ENCODE measurements around the gene B4GALNT2.

Gene B4GALNT2

DNA sequence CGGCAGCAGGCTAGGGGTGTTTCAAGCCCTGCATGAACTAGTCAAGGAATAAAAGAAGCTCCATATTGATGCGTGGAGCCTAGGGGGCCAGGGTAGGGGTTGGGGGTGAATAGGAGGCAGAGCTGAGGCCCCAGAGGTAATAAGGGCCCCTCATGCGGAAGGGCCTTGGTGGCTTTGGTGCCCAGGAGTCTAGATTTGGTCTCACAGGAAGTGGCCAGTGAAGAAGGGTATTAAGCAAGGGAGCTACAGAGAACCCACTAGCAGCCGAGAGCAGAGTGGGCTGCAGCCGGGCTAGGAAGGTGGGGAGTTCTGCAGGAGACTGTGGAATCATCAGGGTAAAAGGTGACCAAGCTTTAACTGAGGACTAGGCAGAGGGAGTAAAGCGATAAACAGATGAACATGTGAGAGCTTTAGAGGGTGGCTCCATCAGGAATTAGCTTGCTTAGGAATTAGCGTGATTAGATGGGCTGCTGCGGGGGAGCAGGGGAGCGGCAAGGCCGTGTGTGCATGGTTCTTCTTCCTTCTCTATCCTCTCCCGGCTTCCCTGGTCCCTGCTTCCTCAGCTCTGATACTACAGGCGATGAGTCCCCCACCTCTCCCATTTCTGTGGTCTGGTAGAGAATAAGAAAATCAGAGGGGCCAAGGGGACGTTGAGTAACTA lies 68.0 kb downstream of the B4GALNT2 start:
- DNase-seq (ENCODE audit: low read depth) = no peak
- no peak overlapping the region for H3K4me3 ChIP-seq (ENCODE audit: low read length)
- TF ChIP-seq CTCF (conservative IDR thresholded peaks at IDR 0.05; ENCODE audit: low read length) = no peak

- no peak overlapping the region for H3K4me3 ChIP-seq (ENCODE audit: low read length)
- DNase-seq (ENCODE audit: low read depth) = peak; percentile 70
- no peak for TF ChIP-seq CTCF (conservative IDR thresholded peaks at IDR 0.05; ENCODE audit: low read length)
Measured at GRCh38 chr17:49201481-49201927, 68.9 kb downstream of the B4GALNT2 start.

GRCh38 chr17:49203796-49204195 lies 71.2 kb downstream of the B4GALNT2 start:
- no peak for TF ChIP-seq CTCF (conservative IDR thresholded peaks at IDR 0.05; ENCODE audit: low read length)
- no peak overlapping the region for H3K4me3 ChIP-seq (ENCODE audit: low read length)
- DNase-seq (ENCODE audit: low read depth) = no peak

- peak; percentile 36 for DNase-seq (ENCODE audit: low read depth)
- TF ChIP-seq CTCF (conservative IDR thresholded peaks at IDR 0.05; ENCODE audit: low read length) = no peak
- no peak overlapping the region for H3K4me3 ChIP-seq (ENCODE audit: low read length)
Measured at GRCh38 chr17:49204516-49204915, 71.9 kb downstream of the B4GALNT2 start.

DNA sequence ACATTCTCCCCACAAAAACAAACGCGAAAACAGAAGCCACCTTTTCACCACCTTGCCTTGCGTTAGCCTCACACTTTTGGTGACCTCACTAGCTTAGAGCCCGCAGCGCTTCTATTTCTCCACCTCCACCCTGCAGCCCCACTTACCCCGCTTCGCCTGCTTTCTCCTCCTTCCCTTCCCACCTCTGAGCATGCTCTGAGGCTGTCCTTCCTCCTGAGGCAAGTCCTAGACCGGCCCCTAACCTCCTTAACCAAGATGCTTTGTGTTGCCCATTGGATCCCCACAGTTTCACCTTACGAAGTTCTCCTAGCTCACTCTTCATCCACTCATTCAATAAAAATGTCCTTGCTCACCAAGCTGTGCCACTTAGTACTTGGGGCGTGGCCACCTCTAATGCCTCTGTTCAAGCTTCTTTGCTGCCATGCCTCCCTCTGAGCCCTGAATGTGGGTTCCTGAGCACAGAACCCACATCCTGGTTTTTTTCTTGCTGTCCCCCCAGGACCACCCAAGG lies 76.5 kb downstream of the B4GALNT2 start:
- TF ChIP-seq CTCF (conservative IDR thresholded peaks at IDR 0.05; ENCODE audit: low read length) = no peak
- H3K4me3 ChIP-seq (ENCODE audit: low read length) = no peak overlapping the region
- DNase-seq (ENCODE audit: low read depth) = no peak

GRCh38 chr17:49210158-49211029 lies 77.8 kb downstream of the B4GALNT2 start, which contains the start of the genes ABI3 and GNGT2:
Gene ABI3, plus strand, starts transcription at chr17:49210707. Its CDS starts 18 bp downstream, at chr17:49210725.
Gene GNGT2, minus strand, starts transcription at chr17:49210574. Its CDS starts 3,152 bp downstream, at chr17:49207422.
- no peak within 1 kb of the TSS; the same call in 1 of the 2 replicates for H3K4me3 ChIP-seq (ENCODE audit: low read length)
- TF ChIP-seq CTCF (conservative IDR thresholded peaks at IDR 0.05; ENCODE audit: low read length) = no peak
- no peak for DNase-seq (ENCODE audit: low read depth)
